ENCODE data around the gene PCSK5.

Gene PCSK5

DNA sequence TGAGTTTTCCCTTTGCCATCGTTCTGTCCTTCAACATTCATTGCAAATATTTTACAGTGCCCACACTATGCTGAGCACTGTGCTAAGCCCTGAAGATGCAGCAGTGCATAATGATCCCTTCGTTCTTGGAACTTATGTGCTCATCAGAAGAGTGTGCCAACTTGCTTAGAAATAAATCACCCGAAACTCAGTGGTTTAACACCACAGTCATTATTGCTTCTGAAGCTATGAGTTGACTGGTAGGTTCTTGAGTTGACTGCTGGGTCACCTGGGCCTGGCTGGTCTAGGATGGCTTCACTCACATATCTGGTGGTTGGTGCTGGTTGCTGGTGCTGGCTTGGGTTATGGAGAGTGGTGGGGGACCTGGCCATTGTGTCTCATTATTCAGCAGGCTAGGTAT lies 20.9 kb downstream of the PCSK5 start:
- H3K4me3 ChIP-seq (ENCODE audit: low read length): no peak overlapping the region
- H3K4me1 ChIP-seq (ENCODE audit: control insufficient read depth, insufficient read depth, low read length): peaks cover 2% of the 10 kb centered on the region
- no peak overlapping the region for H3K27ac ChIP-seq (ENCODE audit: low read depth, low read length)
- H3K36me3 ChIP-seq (ENCODE audit: control insufficient read depth, insufficient read depth, low read length): no peaks in the 10 kb centered on the region
- no peak overlapping the region for H3K9ac ChIP-seq (ENCODE audit: low read length)
- H3K27me3 ChIP-seq (ENCODE audit: control insufficient read depth, insufficient read depth, low read length): no peaks in the 10 kb centered on the region

DNA sequence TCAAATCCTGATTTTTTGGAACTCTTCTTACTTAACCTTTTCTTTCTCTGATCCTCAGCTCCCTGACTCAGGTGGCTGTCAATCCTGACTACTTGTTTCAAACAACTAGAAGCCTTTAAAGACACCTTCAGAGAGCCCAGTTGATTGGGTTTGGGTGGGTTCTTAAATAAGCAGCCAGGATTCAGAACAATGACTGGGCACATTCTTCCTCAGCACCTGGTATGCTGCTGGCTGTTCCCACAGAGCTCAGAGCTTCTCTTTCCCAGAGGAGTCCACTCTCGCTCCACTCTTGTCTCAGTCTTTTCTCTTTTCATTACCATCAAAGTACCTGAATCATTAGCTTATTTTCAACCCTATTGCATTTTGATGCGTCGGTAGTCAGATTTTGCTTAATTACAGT lies 22.5 kb downstream of the PCSK5 start:
- H3K9ac ChIP-seq (ENCODE audit: low read length): no peak overlapping the region
- H3K27ac ChIP-seq (ENCODE audit: low read depth, low read length): no peak overlapping the region
- H3K36me3 ChIP-seq (ENCODE audit: control insufficient read depth, insufficient read depth, low read length): no peaks in the 10 kb centered on the region
- H3K4me1 ChIP-seq (ENCODE audit: control insufficient read depth, insufficient read depth, low read length): peaks cover 2% of the 10 kb centered on the region
- no peak overlapping the region for H3K4me3 ChIP-seq (ENCODE audit: low read length)
- H3K27me3 ChIP-seq (ENCODE audit: control insufficient read depth, insufficient read depth, low read length): no peaks in the 10 kb centered on the region

DNA sequence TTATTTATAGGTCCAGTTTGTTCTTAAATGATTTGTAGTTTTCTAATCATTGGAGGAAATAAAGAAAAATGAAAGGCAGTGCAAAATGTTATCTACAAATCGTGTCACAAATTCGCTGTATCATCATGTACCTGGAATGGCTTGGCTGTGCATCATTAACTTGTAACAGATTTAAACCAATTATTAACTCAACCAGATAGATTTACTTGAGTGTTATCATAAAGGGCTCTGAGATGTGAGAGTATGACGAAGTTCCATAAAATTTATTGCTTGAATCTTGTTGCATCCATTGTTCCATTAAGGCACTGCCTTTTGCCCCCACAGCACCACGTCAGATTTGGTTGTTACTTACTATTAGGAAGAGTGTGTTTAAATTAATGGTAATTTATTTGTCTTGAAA lies 23.5 kb downstream of the PCSK5 start:
- Histone ChIP-seq H3K27me3 (ENCODE audit: control insufficient read depth, insufficient read depth, low read length) (no peaks in the 10 kb centered on the region), H3K36me3 (ENCODE audit: control insufficient read depth, insufficient read depth, low read length) (no peaks in the 10 kb centered on the region), H3K4me1 (ENCODE audit: control insufficient read depth, insufficient read depth, low read length) (peaks cover 2% of the 10 kb centered on the region), H3K27ac (ENCODE audit: low read depth, low read length) (no peak overlapping the region), H3K4me3 (ENCODE audit: low read length) (no peak overlapping the region), H3K9ac (ENCODE audit: low read length) (no peak overlapping the region)

DNA sequence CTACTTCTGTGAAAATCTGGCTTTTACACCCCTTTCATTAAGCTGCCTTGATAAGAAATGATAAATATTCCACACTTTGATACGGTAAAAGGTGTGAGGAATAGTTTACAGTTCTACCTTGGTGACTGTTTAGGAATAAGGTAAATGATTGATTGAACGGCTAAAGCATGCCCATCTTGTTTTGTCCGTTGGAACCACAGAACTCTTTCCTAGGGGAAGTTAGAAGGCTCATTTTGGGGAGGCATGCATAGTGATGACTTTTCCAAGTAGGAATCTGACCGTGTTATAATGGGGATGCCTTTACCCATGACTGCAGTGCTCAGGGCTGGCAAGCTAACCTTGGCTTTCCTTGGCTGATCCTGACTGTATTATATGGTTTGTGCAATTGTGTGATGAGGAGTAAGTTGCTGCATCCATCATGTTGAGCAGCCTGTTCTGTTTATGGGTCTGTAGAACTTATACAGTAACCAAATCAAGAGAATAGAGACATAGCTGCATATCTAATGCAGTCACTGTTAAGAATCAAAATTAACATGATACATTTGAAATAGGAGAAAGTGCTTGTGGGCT lies 24.5 kb downstream of the PCSK5 start:
- Histone ChIP-seq H3K9ac (ENCODE audit: low read length) (no peak overlapping the region), H3K4me3 (ENCODE audit: low read length) (no peak overlapping the region), H3K4me1 (ENCODE audit: control insufficient read depth, insufficient read depth, low read length) (peaks cover under 1% of the 10 kb centered on the region), H3K27ac (ENCODE audit: low read depth, low read length) (no peak overlapping the region), H3K27me3 (ENCODE audit: control insufficient read depth, insufficient read depth, low read length) (no peaks in the 10 kb centered on the region), H3K36me3 (ENCODE audit: control insufficient read depth, insufficient read depth, low read length) (no peaks in the 10 kb centered on the region)

DNA sequence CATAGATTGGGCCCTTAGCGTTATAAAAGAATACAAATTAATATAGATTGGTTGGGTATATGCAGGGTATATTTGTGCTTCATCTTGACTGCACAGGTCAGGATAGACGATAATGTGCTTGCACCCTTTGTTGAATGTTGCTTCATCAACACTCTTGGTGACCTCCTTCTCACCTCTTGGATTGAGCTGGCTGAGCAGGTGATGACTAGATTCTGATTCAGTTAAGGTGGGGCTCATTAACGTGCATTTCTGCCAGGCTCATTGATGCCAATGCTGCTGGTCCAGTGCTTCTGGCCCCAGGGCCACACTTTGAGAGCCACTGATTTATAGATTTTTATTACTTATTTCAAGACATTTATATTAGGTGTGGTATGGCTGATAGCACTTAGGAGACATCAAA lies 27.7 kb downstream of the PCSK5 start:
- no peak overlapping the region for H3K9ac ChIP-seq (ENCODE audit: low read length)
- H3K27me3 ChIP-seq (ENCODE audit: control insufficient read depth, insufficient read depth, low read length): no peaks in the 10 kb centered on the region
- no peak overlapping the region for H3K27ac ChIP-seq (ENCODE audit: low read depth, low read length)
- no peak overlapping the region for H3K4me3 ChIP-seq (ENCODE audit: low read length)
- H3K36me3 ChIP-seq (ENCODE audit: control insufficient read depth, insufficient read depth, low read length): no peaks in the 10 kb centered on the region
- no peaks in the 10 kb centered on the region for H3K4me1 ChIP-seq (ENCODE audit: control insufficient read depth, insufficient read depth, low read length)

DNA sequence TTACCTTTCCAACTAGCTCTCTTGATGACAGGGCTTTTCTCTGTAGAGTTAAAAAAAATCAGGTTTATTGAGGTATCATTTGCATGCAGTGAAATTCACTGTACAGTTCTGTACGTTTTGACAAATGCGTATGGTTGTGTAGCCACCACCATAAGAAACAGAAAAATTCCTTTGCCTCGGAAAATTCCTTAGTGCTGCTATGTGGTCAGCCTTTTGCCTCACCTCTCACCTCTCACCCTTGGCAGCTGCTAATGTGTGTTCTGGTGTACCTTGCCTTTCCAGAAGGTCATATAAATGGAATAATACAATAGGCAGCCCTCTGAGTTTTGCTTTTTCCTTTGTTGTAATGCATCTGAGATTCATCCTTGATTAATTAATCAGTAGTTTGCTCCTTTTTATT lies 28.4 kb downstream of the PCSK5 start:
- H3K4me3 ChIP-seq (ENCODE audit: low read length): no peak overlapping the region
- H3K36me3 ChIP-seq (ENCODE audit: control insufficient read depth, insufficient read depth, low read length): no peaks in the 10 kb centered on the region
- no peaks in the 10 kb centered on the region for H3K4me1 ChIP-seq (ENCODE audit: control insufficient read depth, insufficient read depth, low read length)
- H3K27ac ChIP-seq (ENCODE audit: low read depth, low read length): no peak overlapping the region
- no peaks in the 10 kb centered on the region for H3K27me3 ChIP-seq (ENCODE audit: control insufficient read depth, insufficient read depth, low read length)
- H3K9ac ChIP-seq (ENCODE audit: low read length): no peak overlapping the region

DNA sequence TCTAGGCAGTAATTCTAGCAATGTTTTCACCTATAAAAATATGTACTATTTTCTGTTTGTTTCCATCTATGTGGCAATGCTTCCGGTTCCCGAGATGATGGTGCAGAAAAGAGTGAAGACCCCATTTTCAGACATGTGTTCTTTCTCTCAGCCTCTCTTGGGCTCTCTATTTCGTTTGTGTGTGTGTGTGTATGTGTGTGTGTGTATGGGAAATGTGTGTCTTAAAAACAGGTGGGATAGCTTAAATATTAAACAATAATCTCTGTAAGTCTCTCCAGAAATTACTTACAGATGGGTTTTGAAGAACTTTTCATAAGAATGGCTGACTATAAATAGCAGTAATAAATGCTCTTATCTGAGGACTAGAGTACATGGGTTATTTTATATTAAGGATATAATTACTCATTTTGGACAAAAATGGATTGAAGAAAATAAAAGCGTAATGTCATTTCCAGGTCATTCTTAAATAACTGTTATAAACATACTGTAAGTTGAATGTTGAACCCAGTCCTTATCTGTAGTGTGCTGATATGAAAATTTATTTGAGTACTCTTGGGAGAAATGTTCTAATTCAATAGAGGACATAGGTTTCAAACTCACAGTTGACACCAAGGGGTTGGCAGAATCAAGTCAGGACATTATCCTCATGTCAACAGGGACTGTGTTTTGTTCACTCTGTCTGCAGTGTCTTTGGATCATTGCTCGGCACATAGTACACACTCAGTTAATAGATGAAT lies 31.1 kb downstream of the PCSK5 start:
- no peak overlapping the region for H3K27ac ChIP-seq (ENCODE audit: low read depth, low read length)
- no peaks in the 10 kb centered on the region for H3K4me1 ChIP-seq (ENCODE audit: control insufficient read depth, insufficient read depth, low read length)
- H3K9ac ChIP-seq (ENCODE audit: low read length): no peak overlapping the region
- H3K27me3 ChIP-seq (ENCODE audit: control insufficient read depth, insufficient read depth, low read length): no peaks in the 10 kb centered on the region
- no peaks in the 10 kb centered on the region for H3K36me3 ChIP-seq (ENCODE audit: control insufficient read depth, insufficient read depth, low read length)
- no peak overlapping the region for H3K4me3 ChIP-seq (ENCODE audit: low read length)

DNA sequence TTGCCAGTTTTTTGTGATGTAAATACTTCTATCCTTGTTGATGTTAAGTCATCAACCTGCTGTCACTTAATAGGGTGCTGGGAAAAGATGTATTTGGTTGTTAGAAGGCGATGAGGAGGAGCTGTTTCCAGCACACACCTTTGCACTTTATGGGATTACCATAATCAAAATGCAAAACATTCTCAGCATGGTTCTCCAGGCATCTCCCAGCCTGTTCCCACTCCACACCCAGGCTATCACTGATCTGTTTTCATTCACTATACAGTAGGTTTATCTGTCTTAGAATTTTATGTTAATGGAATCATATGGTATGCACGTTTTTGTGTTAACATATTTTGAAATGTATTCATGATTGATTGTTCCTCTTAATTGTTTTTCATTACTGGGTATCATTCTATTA lies 35.9 kb downstream of the PCSK5 start:
- peaks cover 3% of the 10 kb centered on the region for H3K4me1 ChIP-seq (ENCODE audit: control insufficient read depth, insufficient read depth, low read length)
- no peak overlapping the region for H3K9ac ChIP-seq (ENCODE audit: low read length)
- H3K27me3 ChIP-seq (ENCODE audit: control insufficient read depth, insufficient read depth, low read length): no peaks in the 10 kb centered on the region
- H3K4me3 ChIP-seq (ENCODE audit: low read length): no peak overlapping the region
- H3K36me3 ChIP-seq (ENCODE audit: control insufficient read depth, insufficient read depth, low read length): no peaks in the 10 kb centered on the region
- no peak overlapping the region for H3K27ac ChIP-seq (ENCODE audit: low read depth, low read length)

DNA sequence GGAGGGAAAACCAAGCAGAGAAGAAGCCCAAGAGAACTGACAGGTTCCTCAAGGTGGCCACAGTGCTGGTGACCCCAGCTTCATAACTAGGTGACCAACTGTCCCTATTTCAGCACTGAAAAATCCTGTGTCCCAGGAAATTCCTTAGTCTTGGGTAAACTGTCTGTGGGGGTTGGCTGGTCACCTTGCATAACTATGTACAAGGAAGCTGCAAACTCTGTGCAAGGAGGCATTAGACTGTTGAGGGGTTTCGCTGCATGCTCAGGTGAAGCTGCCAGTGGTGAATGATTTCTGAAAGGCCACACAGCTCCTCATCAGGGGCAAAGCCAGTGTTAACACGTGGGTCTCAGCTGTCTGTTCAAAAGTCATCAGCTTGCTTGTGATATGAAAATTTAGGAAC lies 36.9 kb downstream of the PCSK5 start:
- H3K27ac ChIP-seq (ENCODE audit: low read depth, low read length): no peak overlapping the region
- H3K36me3 ChIP-seq (ENCODE audit: control insufficient read depth, insufficient read depth, low read length): no peaks in the 10 kb centered on the region
- no peak overlapping the region for H3K9ac ChIP-seq (ENCODE audit: low read length)
- peaks cover 3% of the 10 kb centered on the region for H3K4me1 ChIP-seq (ENCODE audit: control insufficient read depth, insufficient read depth, low read length)
- no peaks in the 10 kb centered on the region for H3K27me3 ChIP-seq (ENCODE audit: control insufficient read depth, insufficient read depth, low read length)
- H3K4me3 ChIP-seq (ENCODE audit: low read length): no peak overlapping the region

DNA sequence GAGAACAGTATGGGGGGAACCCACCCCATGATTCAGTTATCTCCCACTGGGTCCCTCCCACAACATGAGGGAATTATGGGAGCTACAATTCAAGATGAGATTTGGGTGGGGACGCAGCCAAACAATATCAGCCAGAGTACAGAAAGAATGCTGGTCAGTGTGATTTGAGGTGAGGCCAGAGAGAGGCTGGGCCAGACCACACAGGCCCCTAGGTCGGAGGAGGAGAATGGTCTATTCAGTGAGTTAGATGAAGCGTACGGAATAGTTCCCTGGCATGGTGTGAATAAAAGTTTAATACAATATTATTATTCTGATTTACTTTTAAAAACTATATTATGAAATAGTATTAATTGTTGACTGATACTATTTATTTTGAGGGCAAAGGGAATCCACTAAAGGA lies 39.7 kb downstream of the PCSK5 start:
- Histone ChIP-seq H3K9ac (ENCODE audit: low read length) (no peak overlapping the region), H3K27me3 (ENCODE audit: control insufficient read depth, insufficient read depth, low read length) (no peaks in the 10 kb centered on the region), H3K4me3 (ENCODE audit: low read length) (no peak overlapping the region), H3K36me3 (ENCODE audit: control insufficient read depth, insufficient read depth, low read length) (peaks cover 3% of the 10 kb centered on the region), H3K27ac (ENCODE audit: low read depth, low read length) (no peak overlapping the region), H3K4me1 (ENCODE audit: control insufficient read depth, insufficient read depth, low read length) (peaks cover 3% of the 10 kb centered on the region)

DNA sequence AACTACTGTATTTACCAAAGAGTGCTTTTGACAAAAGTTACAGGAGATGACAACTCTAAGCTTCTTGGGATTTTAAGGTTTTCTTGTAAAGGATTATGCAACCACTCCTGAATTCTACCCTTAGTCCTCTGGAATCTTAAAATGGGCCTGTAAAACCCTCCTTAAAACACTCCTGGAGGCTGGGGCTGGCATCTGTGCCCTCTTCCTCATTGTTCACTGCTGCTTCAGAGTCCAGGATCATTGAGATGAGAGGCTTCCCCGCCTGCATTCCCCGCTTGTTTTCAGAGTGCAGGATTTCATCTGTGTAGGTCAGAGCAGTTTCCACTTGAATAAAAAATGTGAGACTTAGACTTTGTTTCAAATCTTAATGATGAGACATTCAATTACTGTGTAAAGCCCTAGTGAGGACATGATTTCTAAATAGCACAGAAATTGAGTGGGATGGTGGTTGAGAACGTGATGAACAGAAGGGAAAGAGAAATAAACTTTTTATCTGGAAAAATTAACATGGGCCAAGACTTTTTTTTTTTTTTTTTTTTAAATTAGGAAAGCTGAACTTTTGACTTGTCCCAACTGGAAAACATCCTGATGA lies 40.4 kb downstream of the PCSK5 start:
- Histone ChIP-seq H3K27ac (ENCODE audit: low read depth, low read length) (peak overlapping the region; percentile 52), H3K27me3 (ENCODE audit: control insufficient read depth, insufficient read depth, low read length) (no peaks in the 10 kb centered on the region), H3K36me3 (ENCODE audit: control insufficient read depth, insufficient read depth, low read length) (peaks cover 3% of the 10 kb centered on the region), H3K4me1 (ENCODE audit: control insufficient read depth, insufficient read depth, low read length) (peaks cover 3% of the 10 kb centered on the region), H3K4me3 (ENCODE audit: low read length) (no peak overlapping the region), H3K9ac (ENCODE audit: low read length) (no peak overlapping the region)

DNA sequence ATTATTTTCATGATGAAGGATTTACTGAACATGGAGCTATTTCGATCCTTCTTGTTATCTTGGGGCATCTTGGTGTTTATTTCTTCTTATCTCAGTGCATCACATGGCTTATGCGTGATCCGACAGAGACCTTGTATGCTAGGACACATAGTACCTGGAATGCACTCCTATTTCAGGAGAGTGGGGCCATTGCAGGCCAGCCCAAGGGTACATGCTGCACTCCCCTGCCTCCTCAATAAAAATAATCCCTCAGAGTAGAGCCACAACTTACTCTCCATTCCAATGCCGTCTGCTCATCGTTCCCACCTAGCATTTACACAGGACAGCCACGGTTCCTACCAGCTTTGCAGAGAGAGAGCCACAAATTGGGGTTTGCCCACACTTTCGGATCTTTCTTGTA lies 43.5 kb downstream of the PCSK5 start:
- no peak overlapping the region for H3K4me3 ChIP-seq (ENCODE audit: low read length)
- H3K27me3 ChIP-seq (ENCODE audit: control insufficient read depth, insufficient read depth, low read length): no peaks in the 10 kb centered on the region
- H3K36me3 ChIP-seq (ENCODE audit: control insufficient read depth, insufficient read depth, low read length): peaks cover 3% of the 10 kb centered on the region
- peaks cover 3% of the 10 kb centered on the region for H3K4me1 ChIP-seq (ENCODE audit: control insufficient read depth, insufficient read depth, low read length)
- no peak overlapping the region for H3K27ac ChIP-seq (ENCODE audit: low read depth, low read length)
- H3K9ac ChIP-seq (ENCODE audit: low read length): no peak overlapping the region

DNA sequence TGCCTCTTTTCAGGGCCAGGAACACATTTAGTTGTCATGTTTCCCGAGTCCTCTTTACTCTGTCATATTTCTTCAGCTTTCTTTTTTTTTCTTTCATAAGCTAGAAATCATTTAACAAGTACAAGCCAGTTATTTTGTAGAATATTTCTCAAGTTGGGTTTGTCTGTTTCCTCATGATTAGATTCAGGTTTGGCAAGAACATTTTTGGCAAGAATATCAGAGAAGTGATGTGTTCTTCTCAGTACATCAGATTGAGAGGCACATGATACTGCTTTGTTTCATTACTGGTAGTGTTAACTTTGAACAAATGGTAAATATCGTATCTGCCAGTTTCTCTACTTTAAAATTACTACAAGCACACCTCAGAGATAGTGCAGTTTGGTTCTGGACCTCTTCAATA lies 45.1 kb downstream of the PCSK5 start:
- H3K27me3 ChIP-seq (ENCODE audit: control insufficient read depth, insufficient read depth, low read length): no peaks in the 10 kb centered on the region
- no peak overlapping the region for H3K4me3 ChIP-seq (ENCODE audit: low read length)
- H3K4me1 ChIP-seq (ENCODE audit: control insufficient read depth, insufficient read depth, low read length): peaks cover 1% of the 10 kb centered on the region
- no peak overlapping the region for H3K9ac ChIP-seq (ENCODE audit: low read length)
- H3K36me3 ChIP-seq (ENCODE audit: control insufficient read depth, insufficient read depth, low read length): peaks cover 3% of the 10 kb centered on the region
- no peak overlapping the region for H3K27ac ChIP-seq (ENCODE audit: low read depth, low read length)

Data from rectal smooth muscle tissue (tissue), 1 donor.